OCI-LY3 (cell line): ENCODE results near the gene KEL.
A peak's percentile ranks its signal among the peaks of the same experiment; 100 is the strongest.

Source experiments
- H2AFZ ChIP-seq: fragments of 200-600, 300-600 bp; shearing (Covaris generic); 2 replicates; pipeline ENCODE4 v1.6.0; 2014; ENCODE audit warnings: antibody characterized with exemption, low read depth, low read length
- H3K27ac ChIP-seq: fragments of 200-600, 300-600 bp; sonication (generic); 2 replicates; pipeline ENCODE4 v1.5.1; 2014; ENCODE audit warnings: mild to moderate bottlenecking, low read length, moderate library complexity, mixed read lengths
- H3K27me3 ChIP-seq: fragments of 200-600, 300-600 bp; sonication (generic); 2 replicates; pipeline ENCODE4 v1.6.1; 2014; ENCODE audit warnings: low read depth, low read length, mixed read lengths
- H3K36me3 ChIP-seq: fragments of 200-600, 300-600 bp; sonication (generic); replicated peaks from 2 replicates; pipeline ENCODE3; 2014; ENCODE audit warnings: low read depth, low read length, mixed read lengths
- H3K4me1 ChIP-seq: fragments of 300-600, 200-600 bp; sonication (generic); 2 replicates; pipeline ENCODE4 v1.6.1; 2014; ENCODE audit warnings: low read length, mixed read lengths
- H3K4me2 ChIP-seq: fragments of 200-600, 300-600 bp; sonication (generic); 2 replicates; pipeline ENCODE4 v1.6.1; 2014; ENCODE audit warnings: low read length, mixed read lengths
- H3K4me3 ChIP-seq: fragments of 300-600, 200-600 bp; sonication (generic); 2 replicates; pipeline ENCODE4 v1.5.1; 2014; ENCODE audit warnings: antibody characterized with exemption, mild to moderate bottlenecking, low read length, moderate library complexity
- H3K79me2 ChIP-seq: fragments of 300-600, 200-600 bp; shearing (Covaris generic); 2 replicates; pipeline ENCODE4 v1.6.1; 2014; ENCODE audit warnings: mild to moderate bottlenecking, low read length, mixed read lengths
- H3K9ac ChIP-seq: fragments of 300-600, 200-600 bp; shearing (Covaris generic); 2 replicates; pipeline ENCODE4 v1.6.0; 2014; ENCODE audit warnings: mild to moderate bottlenecking, low read length, moderate library complexity
- H3K9me3 ChIP-seq: fragments of 200-600, 300-600 bp; shearing (Covaris generic); 2 replicates; pipeline ENCODE4 v1.6.1; 2014; ENCODE audit warnings: low read length, mixed read lengths; ENCODE audit not compliant: insufficient read depth
- H4K20me1 ChIP-seq: fragments of 200-600, 300-600 bp; sonication (generic); 2 replicates; pipeline ENCODE4 v1.6.1; 2016; ENCODE audit warnings: low read length, mixed read lengths; ENCODE audit not compliant: insufficient read depth
- CTCF ChIP-seq: fragments of 200-600, 300-600 bp; sonication (generic); IDR thresholded peaks from 2 replicates; pipeline ENCODE4 v1.5.1; 2014; ENCODE audit warnings: antibody characterized with exemption, low read length, low read depth
- EZH2phosphoT487 ChIP-seq: fragments of 200-600 bp; shearing (Covaris generic); IDR thresholded peaks from 2 replicates; pipeline ENCODE4 v1.6.1; 2018; ENCODE audit warnings: antibody characterized with exemption, mixed run types, low read depth

The KEL gene

GRCh38 chr7:142961595-142961972, 579 bp downstream of the KEL start:
- Histone ChIP-seq H3K27ac (no peak overlapping the region), H3K36me3 (no peaks in the 10 kb centered on the region), H2AFZ (no peak overlapping the region), H3K9me3 (no peaks in the 10 kb centered on the region), H3K4me1 (peaks cover 46% of the 10 kb centered on the region), H3K9ac (no peak overlapping the region), H3K4me3 (no peak overlapping the region), H4K20me1 (no peaks in the 10 kb centered on the region), H3K4me2 (no peak overlapping the region), H3K27me3 (peaks cover 23% of the 10 kb centered on the region), H3K79me2 (no peaks in the 10 kb centered on the region)
- no peak for TF ChIP-seq CTCF
- no peak for TF ChIP-seq EZH2phosphoT487

GRCh38 chr7:142960955-142961512, 1.1 kb downstream of the KEL start:
- Histone ChIP-seq H3K9me3 (peaks cover 4% of the 10 kb centered on the region; the same call in 1 of the 2 replicates), H3K9ac (no peak overlapping the region), H3K4me3 (no peak overlapping the region), H3K27ac (no peak overlapping the region), H3K36me3 (no peaks in the 10 kb centered on the region), H3K4me2 (no peak overlapping the region), H4K20me1 (no peaks in the 10 kb centered on the region), H3K4me1 (peaks cover 47% of the 10 kb centered on the region), H2AFZ (no peak overlapping the region), H3K27me3 (peaks cover 23% of the 10 kb centered on the region), H3K79me2 (no peaks in the 10 kb centered on the region)
- TF ChIP-seq EZH2phosphoT487, result no peak
- peak; percentile 56 for TF ChIP-seq CTCF

GRCh38 chr7:142959202-142959601, 3.0 kb downstream of the KEL start:
- Histone ChIP-seq H3K36me3 (no peaks in the 10 kb centered on the region), H3K9me3 (peaks cover 16% of the 10 kb centered on the region; the same call in 1 of the 2 replicates), H2AFZ (no peak overlapping the region), H3K27ac (no peak overlapping the region), H3K4me2 (no peak overlapping the region), H4K20me1 (no peaks in the 10 kb centered on the region), H3K27me3 (peaks cover 23% of the 10 kb centered on the region), H3K4me1 (peaks cover 34% of the 10 kb centered on the region), H3K9ac (no peak overlapping the region), H3K4me3 (no peak overlapping the region), H3K79me2 (no peaks in the 10 kb centered on the region)
- no peak for TF ChIP-seq EZH2phosphoT487
- no peak for TF ChIP-seq CTCF

GRCh38 chr7:142957723-142958122, 4.4 kb downstream of the KEL start:
- H3K4me2 ChIP-seq, result no peak overlapping the region

More at GRCh38 chr7:142957723-142958122, 4.4 kb downstream of the KEL start:
- Histone ChIP-seq H4K20me1 (no peaks in the 10 kb centered on the region), H3K9ac (no peak overlapping the region), H3K4me1 (peaks cover 19% of the 10 kb centered on the region), H3K27me3 (peaks cover 28% of the 10 kb centered on the region), H3K36me3 (no peaks in the 10 kb centered on the region), H3K9me3 (peaks cover 16% of the 10 kb centered on the region; the same call in 1 of the 2 replicates), H3K27ac (no peak overlapping the region), H3K79me2 (no peaks in the 10 kb centered on the region), H2AFZ (no peak overlapping the region), H3K4me3 (no peak overlapping the region)
- no peak for TF ChIP-seq CTCF
- no peak for TF ChIP-seq EZH2phosphoT487
